ENCODE data around the gene ARID2.

Gene ARID2

DNA sequence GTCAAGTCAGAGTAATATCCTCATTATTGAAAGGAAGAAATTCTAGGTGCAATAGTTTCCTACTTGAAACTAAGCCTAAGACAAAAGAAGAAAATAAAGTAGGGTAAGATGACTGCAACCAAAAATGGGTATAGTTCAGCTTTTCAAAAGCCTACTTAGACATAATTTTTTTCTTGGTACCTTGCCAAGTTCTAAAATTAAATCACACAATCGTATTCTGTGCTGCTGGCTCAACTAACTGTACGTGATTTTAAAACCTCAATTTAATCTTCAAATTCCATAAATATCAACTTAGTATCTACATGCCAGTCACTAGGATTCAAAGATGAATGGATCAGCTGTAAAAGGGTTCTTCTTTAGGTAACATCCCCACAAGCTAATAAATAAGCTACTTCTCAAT lies 204.0 kb downstream of the ARID2 start:
- no peak for DNase-seq (ENCODE audit: low read depth)

- no peak for DNase-seq (ENCODE audit: low read depth)
Measured at GRCh38 chr12:45934956-45935355, 205.4 kb downstream of the ARID2 start.

GRCh38 chr12:45938566-45938965 lies 209.1 kb downstream of the ARID2 start:
- no peak for DNase-seq (ENCODE audit: low read depth)

DNA sequence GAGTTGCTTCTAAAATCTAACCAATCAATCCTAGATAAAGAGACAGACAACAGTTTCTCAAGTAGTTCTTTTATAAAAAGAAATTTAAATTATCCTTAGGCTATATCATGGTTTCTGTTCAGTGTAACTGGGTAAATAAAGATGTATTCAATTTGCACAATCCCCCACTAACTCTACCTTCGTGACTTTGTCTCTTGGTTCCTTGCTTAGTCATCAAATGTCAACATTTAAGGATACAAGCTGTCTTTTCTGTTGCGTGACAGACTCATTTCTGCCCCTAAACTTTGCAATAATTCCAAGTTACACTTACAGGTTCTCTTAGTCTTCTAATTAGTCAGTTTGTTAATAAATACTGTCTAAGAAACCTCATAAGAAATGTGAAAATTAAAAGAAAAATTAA lies 210.3 kb downstream of the ARID2 start:
- no peak for DNase-seq (ENCODE audit: low read depth)

DNA sequence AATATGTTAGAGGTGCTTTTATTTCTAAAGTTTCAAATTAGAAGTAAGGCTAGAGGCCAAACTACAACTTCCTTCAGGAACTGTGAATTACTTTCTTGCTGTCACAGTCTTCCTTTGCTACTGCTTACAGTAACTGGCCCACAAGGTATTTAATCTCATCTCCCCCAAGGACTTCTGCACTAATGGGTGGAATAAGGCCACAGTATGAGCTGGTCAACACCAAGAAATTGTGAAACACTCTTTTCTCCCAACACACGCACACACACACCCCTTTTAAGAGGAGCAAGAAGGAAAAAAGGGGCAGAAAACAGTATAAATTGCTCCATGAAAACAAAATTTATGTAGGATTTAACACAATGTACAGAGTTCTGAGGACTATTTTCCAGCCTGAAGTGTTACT lies 215.3 kb downstream of the ARID2 start:
- no peak for DNase-seq (ENCODE audit: low read depth)

DNA sequence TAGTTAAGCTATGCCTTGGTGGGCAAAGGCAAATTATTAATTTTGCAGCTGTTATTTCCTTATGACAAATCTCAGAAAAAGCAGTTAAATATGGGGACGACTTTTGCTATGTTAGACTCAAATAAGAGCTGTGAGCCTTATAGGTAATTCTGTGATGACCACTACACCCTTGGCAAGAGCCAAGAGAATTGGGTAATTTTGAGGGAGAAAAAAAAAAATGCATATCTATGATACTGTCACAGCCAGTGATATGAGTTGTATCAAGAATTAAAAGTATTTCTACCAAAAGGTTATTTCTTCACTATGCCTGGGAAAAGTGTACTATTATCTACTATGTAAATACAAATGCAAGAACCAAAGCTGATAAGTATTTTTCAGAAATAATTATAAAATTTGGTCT lies 216.9 kb downstream of the ARID2 start:
- DNase-seq (ENCODE audit: low read depth) = no peak

GRCh38 chr12:45948546-45948945 lies 219.0 kb downstream of the ARID2 start:
- DNase-seq (ENCODE audit: low read depth) = no peak
